Glutamatergic neuron (in vitro differentiated cells): Measurements from ENCODE around the gene PPM1N. TPM values are rescaled to one million over a fixed set of nuclear protein-coding genes. Genes with fewer than 3 reads are reported as not detected.
A peak's percentile ranks its signal among the peaks of the same experiment; 100 is the strongest.

Experiments
- DNase-seq: peaks from one replicate; pipeline ENCODE4 v3.0.0; 2022
- H3K27ac Mint-ChIP-seq: one replicate; pipeline ENCODE4 v1.8.0; 2020; ENCODE audit warnings: mild to moderate bottlenecking, mixed read lengths, inconsistent platforms; ENCODE audit not compliant: unreplicated experiment
- H3K27me3 Mint-ChIP-seq: one replicate; pipeline ENCODE4 v1.8.0; 2020; ENCODE audit warnings: mild to moderate bottlenecking, moderate library complexity, mixed read lengths, inconsistent platforms; ENCODE audit not compliant: unreplicated experiment
- H3K36me3 Mint-ChIP-seq: one replicate; pipeline ENCODE4 v1.8.0; 2020; ENCODE audit warnings: mild to moderate bottlenecking, mixed read lengths, inconsistent platforms; ENCODE audit not compliant: unreplicated experiment
- H3K4me1 Mint-ChIP-seq: one replicate; pipeline ENCODE4 v1.8.0; 2020; ENCODE audit warnings: mild to moderate bottlenecking, low read depth, mixed read lengths, inconsistent platforms; ENCODE audit not compliant: unreplicated experiment
- H3K4me3 Mint-ChIP-seq: one replicate; pipeline ENCODE4 v1.8.0; 2020; ENCODE audit warnings: mild to moderate bottlenecking, mixed read lengths, inconsistent platforms; ENCODE audit not compliant: unreplicated experiment
- H3K9me3 Mint-ChIP-seq: one replicate; pipeline ENCODE4 v1.8.0; 2020; ENCODE audit warnings: mild to moderate bottlenecking, moderate library complexity, mixed read lengths, inconsistent platforms; ENCODE audit not compliant: unreplicated experiment
- total RNA-seq: library from RNA; stranded (reverse); fragmentation: NEBNext Ultra II Directional; extraction: Animal tissue kit (Norgen Biotek cat#: 25700); gene quantifications from one replicate; pipeline ENCODE4 v1.2.1, GENCODE V29; 2021; ENCODE audit not compliant: unreplicated experiment
- TF ChIP-seq, protein P1 (sequence below): fragments of 200-600 bp; sonication (generic); IDR thresholded peaks from one replicate; pipeline ENCODE4 v1.5.0; 2021; ENCODE audit not compliant: partially characterized antibody, unreplicated experiment

PPM1N gene
- total RNA-seq, 1 donor from 2014 or later = 6.6 TPM

GRCh38 chr19:45462174-45462573 is 36.1 kb upstream of the PPM1N start:
- Mint-ChIP-seq H3K27me3 (peaks cover 2% of the 10 kb centered on the region), H3K4me3 (no peak overlapping the region), H3K4me1 (no peaks in the 10 kb centered on the region), H3K9me3 (peaks cover 2% of the 10 kb centered on the region), H3K36me3 (no peaks in the 10 kb centered on the region), H3K27ac (no peak overlapping the region)
- TF ChIP-seq, protein P1, sequence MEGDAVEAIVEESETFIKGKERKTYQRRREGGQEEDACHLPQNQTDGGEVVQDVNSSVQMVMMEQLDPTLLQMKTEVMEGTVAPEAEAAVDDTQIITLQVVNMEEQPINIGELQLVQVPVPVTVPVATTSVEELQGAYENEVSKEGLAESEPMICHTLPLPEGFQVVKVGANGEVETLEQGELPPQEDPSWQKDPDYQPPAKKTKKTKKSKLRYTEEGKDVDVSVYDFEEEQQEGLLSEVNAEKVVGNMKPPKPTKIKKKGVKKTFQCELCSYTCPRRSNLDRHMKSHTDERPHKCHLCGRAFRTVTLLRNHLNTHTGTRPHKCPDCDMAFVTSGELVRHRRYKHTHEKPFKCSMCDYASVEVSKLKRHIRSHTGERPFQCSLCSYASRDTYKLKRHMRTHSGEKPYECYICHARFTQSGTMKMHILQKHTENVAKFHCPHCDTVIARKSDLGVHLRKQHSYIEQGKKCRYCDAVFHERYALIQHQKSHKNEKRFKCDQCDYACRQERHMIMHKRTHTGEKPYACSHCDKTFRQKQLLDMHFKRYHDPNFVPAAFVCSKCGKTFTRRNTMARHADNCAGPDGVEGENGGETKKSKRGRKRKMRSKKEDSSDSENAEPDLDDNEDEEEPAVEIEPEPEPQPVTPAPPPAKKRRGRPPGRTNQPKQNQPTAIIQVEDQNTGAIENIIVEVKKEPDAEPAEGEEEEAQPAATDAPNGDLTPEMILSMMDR = no peak
- no peak for DNase-seq

DNA sequence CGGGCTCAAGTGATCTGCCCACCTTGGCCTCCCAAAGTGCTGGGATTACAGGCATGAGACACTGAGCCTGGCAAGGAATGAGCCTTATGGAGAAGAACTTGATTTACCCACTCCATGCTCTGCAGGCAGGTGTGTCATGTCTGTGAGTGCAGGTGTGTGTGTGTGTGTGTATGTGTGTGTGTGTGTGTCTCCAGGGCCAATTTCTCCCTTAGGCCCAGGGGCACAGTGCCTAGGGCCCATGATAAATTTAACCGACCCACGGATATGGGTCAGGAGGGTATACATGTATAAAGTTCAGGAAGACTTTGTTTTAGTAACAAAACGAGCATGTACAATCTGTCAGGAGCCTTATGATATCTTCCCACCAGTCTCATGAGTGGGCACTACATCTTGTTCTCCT is 35.0 kb upstream of the PPM1N start:
- no peaks in the 10 kb centered on the region for H3K36me3 Mint-ChIP-seq
- no peak overlapping the region for H3K27ac Mint-ChIP-seq
- H3K4me3 Mint-ChIP-seq = no peak overlapping the region
- peaks cover 2% of the 10 kb centered on the region for H3K4me1 Mint-ChIP-seq
- no peak for DNase-seq
- TF ChIP-seq, protein P1 = no peak
- peaks cover 6% of the 10 kb centered on the region for H3K27me3 Mint-ChIP-seq
- no peaks in the 10 kb centered on the region for H3K9me3 Mint-ChIP-seq

GRCh38 chr19:45464274-45464673 is 34.0 kb upstream of the PPM1N start:
- peaks cover 10% of the 10 kb centered on the region for H3K27me3 Mint-ChIP-seq

DNA sequence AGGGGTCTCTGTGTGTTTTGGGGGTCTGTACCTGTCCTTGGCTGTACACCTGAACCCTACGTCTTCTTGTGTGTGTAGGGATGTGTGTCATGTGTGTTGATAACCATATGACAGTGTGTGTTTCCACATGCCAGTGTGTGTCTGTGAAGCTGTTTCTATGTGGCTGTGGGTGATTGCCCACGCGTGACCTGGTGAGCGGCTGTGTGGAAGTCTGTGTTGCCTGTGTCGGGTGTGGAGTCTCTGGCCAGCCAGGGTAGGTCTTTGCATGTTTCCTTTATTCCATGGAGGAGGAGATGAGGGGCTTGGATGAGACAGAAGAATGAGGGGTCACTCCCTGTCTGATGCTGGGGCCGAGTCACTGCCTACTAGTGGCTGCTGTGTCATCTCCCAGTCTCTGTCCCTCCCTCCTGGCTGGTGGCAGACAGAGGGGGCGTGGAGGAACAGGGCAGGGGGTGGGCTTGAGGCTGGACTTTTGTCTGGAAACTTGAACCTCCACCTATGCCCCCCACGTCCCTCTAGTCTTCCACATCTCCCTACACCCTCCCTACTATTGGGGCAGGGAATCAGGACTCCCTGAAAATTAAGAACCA is 33.3 kb upstream of the PPM1N start:
- Mint-ChIP-seq H3K27me3 (peaks cover 13% of the 10 kb centered on the region), H3K27ac (no peak overlapping the region), H3K36me3 (no peaks in the 10 kb centered on the region), H3K9me3 (peaks cover 5% of the 10 kb centered on the region), H3K4me3 (no peak overlapping the region), H3K4me1 (peaks cover 5% of the 10 kb centered on the region)
- DNase-seq = no peak
- TF ChIP-seq, protein P1 = no peak

More at GRCh38 chr19:45464274-45464673, 34.0 kb upstream of the PPM1N start:
- no peak overlapping the region for H3K27ac Mint-ChIP-seq
- H3K4me3 Mint-ChIP-seq = no peak overlapping the region
- no peak for DNase-seq
- TF ChIP-seq, protein P1 = no peak
- no peaks in the 10 kb centered on the region for H3K36me3 Mint-ChIP-seq
- H3K9me3 Mint-ChIP-seq = no peaks in the 10 kb centered on the region
- H3K4me1 Mint-ChIP-seq = peaks cover 5% of the 10 kb centered on the region

- peak overlapping the region; percentile 84 for H3K4me3 Mint-ChIP-seq
- H3K27ac Mint-ChIP-seq = no peak overlapping the region
- no peaks in the 10 kb centered on the region for H3K36me3 Mint-ChIP-seq
- TF ChIP-seq, protein P1 = no peak
- no peak for DNase-seq
- peaks cover 19% of the 10 kb centered on the region for H3K27me3 Mint-ChIP-seq
- peaks cover 6% of the 10 kb centered on the region for H3K9me3 Mint-ChIP-seq
- H3K4me1 Mint-ChIP-seq = peaks cover 5% of the 10 kb centered on the region
Measured at GRCh38 chr19:45467115-45467455, 31.2 kb upstream of the PPM1N start.
